ENCODE results near the gene DNAL4.
A peak's percentile ranks its signal among the peaks of the same experiment; 100 is the strongest.
"Not testable (repeated sequence)": the region's sequence is repeated elsewhere in the genome, so short reads cannot be mapped to it uniquely, and the experiment has no call there.

DNAL4 gene

DNA sequence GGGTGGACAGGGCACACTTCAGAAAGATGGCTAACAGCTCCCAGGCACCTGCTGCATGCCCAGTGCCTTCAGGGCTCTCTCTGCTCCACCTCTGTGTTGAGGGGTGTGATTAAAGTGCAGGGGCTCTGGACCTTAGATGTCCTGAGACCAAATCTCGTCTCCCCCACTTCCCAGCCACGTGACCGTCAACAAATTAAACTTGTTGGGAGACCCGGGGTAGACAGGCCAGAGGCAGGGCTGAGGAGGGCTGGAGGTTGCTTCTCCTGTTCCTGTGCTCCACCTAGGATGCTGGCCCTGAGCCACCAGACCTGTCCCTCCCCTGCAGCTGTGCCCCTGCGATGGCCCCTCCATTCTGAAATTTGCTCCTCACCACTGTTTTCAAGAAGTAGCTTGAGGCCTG lies 32.9 kb upstream of the DNAL4 start:
- DNase-seq, result no peak

- DNase-seq, result no peak
These were observed 32.4 kb upstream of the DNAL4 start for GRCh38 chr22:38826386-38826785.

DNA sequence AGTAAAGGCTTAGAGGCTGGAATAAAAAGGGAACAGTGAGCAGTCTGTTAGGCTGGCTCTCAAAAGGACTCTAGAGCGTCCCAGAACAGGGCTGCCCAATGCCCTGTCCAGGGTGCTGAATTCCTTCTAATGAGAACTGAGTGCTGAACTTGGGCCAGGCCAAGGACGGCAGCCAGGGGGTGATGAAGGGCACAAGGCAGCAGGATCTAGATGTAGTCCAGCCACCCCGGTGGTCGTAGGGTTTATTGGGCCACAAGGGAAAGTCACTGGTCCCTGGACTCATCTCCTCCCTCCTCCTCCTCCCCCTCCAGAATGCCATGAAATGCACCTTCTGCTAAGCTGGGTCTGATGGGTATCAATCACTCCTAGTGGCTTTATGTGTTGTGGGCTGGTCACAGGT lies 30.6 kb upstream of the DNAL4 start:
- peak; percentile 28 for DNase-seq

DNA sequence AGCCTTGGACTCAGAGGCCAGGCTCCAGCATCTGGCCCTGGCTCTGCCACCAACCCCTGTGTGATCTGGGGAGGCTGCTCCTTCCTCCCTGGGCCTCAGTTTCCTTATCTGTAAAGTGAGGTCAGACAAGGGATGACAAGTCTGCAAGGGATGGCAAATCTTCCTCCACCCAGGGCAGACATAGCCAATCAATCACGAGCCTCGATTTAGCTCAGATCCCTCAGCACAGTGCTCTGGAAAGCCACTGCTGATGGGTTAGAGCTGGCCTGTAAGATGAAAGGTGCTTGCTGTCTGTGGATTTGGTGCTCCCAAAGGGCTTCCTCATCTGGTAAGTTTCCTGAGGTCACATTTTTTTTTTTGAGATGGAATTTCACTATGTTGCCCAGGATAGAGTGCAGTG lies 29.7 kb upstream of the DNAL4 start:
- DNase-seq, result no peak

DNA sequence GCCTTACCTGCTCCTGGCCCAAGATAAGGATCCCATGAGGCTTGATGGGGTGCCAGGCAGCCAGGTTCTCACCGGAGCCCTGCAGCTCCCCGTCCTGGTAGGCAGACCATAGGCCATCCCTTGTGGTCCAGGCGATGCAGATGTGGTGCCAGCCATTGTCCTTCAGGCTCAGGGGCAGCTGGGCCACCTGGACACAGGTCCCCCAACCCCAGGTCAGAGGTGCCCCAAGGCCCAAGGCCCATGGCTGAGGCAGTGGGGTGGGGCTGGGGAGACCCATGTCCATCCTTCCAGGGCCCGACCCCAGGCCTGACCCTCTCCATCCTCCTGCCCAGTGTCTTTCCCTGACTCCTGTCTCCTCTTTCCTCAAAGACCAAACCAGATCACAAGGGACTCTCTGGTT lies 29.1 kb upstream of the DNAL4 start:
- DNase-seq, result no peak

DNA sequence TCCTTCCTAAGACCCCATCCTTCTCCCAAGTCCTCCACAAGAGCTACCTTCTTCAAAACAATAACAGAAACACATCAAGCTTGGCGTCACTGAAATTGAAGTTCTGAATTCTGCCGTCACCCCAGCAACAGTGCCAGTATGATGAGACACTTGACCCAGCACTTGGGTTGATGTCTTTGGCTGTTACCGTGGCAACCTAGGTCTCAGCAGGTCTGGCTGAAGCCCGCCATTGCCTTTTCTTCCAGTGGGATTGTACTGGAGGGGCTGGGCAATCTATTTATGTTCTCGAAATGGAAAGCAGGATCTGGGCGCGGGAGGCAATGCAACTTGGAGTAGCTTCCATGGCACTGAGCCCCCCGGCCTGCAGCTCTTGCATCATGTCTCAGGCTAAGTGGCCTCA lies 26.1 kb upstream of the DNAL4 start:
- no peak for DNase-seq

GRCh38 chr22:38819387-38819940 lies 25.5 kb upstream of the DNAL4 start:
- DNase-seq, result no peak

- no peak for DNase-seq
These were observed 23.3 kb upstream of the DNAL4 start for GRCh38 chr22:38817196-38817595.

- DNase-seq, result no peak
These were observed 21.9 kb upstream of the DNAL4 start for GRCh38 chr22:38815842-38816241.

- no peak for DNase-seq
These were observed 17.3 kb upstream of the DNAL4 start for GRCh38 chr22:38811241-38811640.

DNA sequence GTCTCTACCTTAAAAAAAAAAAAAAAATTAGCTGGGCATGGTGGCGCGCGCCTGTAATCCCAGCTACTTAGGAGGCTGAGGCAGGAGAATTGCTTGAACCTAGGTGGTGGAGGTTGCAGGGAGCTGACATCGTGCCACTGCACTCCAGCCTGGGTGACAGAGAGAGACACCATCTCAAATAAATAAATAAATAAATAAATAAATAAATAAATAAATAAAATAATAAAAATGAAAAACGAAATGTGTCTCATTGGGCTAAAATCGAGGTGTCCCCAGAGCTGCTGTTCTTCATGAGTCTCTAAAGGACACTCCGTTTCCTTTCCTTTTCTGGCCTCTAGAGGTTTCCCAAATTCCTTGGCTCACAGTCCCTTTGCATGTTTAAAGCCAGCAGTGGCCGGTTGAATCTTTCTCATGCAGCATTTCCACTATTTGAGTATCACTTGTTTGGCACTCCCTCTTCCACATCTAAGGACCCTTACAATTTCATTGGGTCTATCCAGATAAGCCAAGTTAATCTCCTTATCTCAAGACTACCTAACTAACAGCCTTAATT lies 11.2 kb upstream of the DNAL4 start:
- not testable (repeated sequence) for DNase-seq

- no peak for DNase-seq
These were observed 8.8 kb upstream of the DNAL4 start for GRCh38 chr22:38802671-38803121.

DNA sequence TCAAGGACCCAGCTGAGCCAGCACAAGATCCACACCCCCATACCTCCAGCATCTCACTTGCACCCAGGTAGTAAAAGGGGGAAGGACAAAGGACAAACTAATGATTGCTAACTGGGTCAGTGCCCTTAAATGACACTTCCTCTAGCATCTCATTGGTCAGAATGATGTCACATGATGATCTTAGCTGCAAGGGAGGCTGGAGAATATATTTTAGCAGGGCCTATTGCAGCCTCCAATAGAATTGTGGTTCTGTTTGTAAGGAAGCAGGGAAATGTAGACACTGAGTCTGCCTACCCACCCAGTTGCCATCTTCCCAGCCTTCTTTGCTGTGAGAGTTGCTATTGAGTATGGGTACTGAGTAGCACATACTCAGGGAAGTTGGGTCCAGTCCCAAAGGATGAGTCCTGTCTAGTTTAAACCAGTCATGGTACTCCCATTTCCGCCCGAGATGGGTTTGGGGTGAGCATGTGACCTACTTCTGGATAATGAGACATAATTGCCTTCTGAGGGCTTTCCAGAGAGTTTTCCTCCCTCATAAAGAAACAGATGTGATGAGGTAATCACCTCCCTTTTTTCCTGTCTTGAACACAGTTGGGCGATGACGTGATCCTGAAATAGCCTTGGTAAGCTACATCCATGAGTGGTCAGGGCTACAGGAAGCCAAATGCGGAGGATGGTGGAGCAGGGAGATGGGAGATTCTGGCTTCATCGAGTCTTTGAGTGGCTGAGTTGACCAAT lies 5.5 kb upstream of the DNAL4 start:
- no peak for DNase-seq

- DNase-seq, result no peak
These were observed 4.6 kb upstream of the DNAL4 start for GRCh38 chr22:38798496-38798895.

GRCh38 chr22:38796262-38796957 lies 2.5 kb upstream of the DNAL4 start:
- no peak for DNase-seq

- no peak for DNase-seq
These were observed 1.6 kb upstream of the DNAL4 start for GRCh38 chr22:38795569-38795968.

DNA sequence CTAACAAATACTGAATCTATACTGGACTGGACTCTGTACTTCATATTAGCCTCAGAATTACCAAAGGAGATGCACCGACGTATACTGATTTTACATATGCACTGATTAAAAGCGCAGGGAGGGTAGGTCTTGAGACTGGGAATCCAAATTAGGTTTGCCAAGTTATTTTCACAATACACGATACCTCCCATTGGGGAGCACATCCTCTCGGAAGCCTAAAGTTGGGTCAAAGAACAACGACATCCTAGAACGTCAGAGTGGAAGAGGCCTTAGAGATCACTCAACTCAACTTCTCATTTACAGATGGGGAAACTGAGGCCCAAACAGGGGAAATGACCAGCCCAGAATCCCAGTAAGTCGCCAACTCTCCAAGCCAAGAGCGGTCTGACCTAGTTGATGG lies 626 bp downstream of the DNAL4 start:
- DNase-seq, result no peak

DNA sequence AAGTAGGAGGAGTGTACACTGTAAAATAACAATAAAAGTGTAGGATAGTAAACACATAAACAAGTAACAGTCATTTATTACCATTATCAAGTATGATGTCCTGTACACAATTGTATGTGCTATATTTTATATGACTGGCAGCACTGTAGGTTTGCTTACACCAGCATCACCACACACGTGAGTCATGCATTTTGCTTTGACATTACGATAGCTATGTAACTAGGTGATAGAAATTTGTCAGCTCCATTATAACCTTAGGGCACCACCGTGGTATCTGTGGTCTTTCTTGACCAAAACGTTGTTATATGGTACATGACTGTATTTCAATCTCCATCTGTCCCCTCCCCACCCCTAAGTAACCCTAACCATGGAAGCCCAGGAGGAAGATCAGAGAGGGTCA lies 1.1 kb downstream of the DNAL4 start:
- DNase-seq, result no peak

GRCh38 chr22:38789606-38790005 lies 4.3 kb downstream of the DNAL4 start:
- DNase-seq, result no peak

GRCh38 chr22:38788846-38789245 lies 5.1 kb downstream of the DNAL4 start:
- DNase-seq, result no peak

GRCh38 chr22:38788021-38788816 lies 5.7 kb downstream of the DNAL4 start:
- DNase-seq, result no peak

GRCh38 chr22:38786631-38787030 lies 7.3 kb downstream of the DNAL4 start:
- DNase-seq, result no peak

GRCh38 chr22:38784856-38785255 lies 9.1 kb downstream of the DNAL4 start:
- DNase-seq, result no peak
